ENCODE measurements around the gene MRTFB. TPM values are rescaled to one million over a fixed set of nuclear protein-coding genes. Genes with fewer than 3 reads are reported as not detected.

The MRTFB gene
- total RNA-seq, 1 experiment from 2014 or later, result 90.5 TPM

- in situ Hi-C loops (cut with HindIII; ENCODE audit: low pct_unique_long_range_greater_than_20kb, low sequenced_read_pairs), result no loop called here
- ChIA-PET POLR2A (no interaction called here), CTCF (no interaction called here)
- Histone ChIP-seq H3K4me1 (ENCODE audit: control insufficient read depth, insufficient read depth, low read length) (peaks cover 16% of the 10 kb centered on the region), H3K4me3 (ENCODE audit: low read depth in 2 of 2, low read length in 2 of 2) (no peak overlapping the region), H3K9me3 (ENCODE audit: control insufficient read depth, insufficient read depth, low read depth, low read length) (no peaks in the 10 kb centered on the region), H3K27ac (ENCODE audit: low read length) (no peak overlapping the region), H3K36me3 (ENCODE audit: control insufficient read depth, insufficient read depth, low read length) (peaks cover 3% of the 10 kb centered on the region; the same call in 1 of the 2 replicates), H3K27me3 (ENCODE audit: control insufficient read depth, insufficient read depth, low read length) (no peaks in the 10 kb centered on the region)
- ATAC-seq (no peak), DNase-seq (ENCODE audit: low read depth, low spot score) (no peak)
- intact Hi-C loops (cut with micrococcal nuclease; ENCODE audit: unreplicated experiment), result no loop called here
- TF ChIP-seq POLR2AphosphoS5 (IDR thresholded peaks at IDR 0.05; ENCODE audit: low read depth, low read length) (no peak), SIN3A (IDR thresholded peaks at IDR 0.05; ENCODE audit: borderline replicate concordance, insufficient read depth, low read depth, low read length) (no peak), TCF7L2 (IDR thresholded peaks at IDR 0.05; ENCODE audit: low read depth, low read length) (no peak)
- TF ChIP-seq, protein P1, sequence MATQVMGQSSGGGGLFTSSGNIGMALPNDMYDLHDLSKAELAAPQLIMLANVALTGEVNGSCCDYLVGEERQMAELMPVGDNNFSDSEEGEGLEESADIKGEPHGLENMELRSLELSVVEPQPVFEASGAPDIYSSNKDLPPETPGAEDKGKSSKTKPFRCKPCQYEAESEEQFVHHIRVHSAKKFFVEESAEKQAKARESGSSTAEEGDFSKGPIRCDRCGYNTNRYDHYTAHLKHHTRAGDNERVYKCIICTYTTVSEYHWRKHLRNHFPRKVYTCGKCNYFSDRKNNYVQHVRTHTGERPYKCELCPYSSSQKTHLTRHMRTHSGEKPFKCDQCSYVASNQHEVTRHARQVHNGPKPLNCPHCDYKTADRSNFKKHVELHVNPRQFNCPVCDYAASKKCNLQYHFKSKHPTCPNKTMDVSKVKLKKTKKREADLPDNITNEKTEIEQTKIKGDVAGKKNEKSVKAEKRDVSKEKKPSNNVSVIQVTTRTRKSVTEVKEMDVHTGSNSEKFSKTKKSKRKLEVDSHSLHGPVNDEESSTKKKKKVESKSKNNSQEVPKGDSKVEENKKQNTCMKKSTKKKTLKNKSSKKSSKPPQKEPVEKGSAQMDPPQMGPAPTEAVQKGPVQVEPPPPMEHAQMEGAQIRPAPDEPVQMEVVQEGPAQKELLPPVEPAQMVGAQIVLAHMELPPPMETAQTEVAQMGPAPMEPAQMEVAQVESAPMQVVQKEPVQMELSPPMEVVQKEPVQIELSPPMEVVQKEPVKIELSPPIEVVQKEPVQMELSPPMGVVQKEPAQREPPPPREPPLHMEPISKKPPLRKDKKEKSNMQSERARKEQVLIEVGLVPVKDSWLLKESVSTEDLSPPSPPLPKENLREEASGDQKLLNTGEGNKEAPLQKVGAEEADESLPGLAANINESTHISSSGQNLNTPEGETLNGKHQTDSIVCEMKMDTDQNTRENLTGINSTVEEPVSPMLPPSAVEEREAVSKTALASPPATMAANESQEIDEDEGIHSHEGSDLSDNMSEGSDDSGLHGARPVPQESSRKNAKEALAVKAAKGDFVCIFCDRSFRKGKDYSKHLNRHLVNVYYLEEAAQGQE (IDR thresholded peaks at IDR 0.05; ENCODE audit: insufficient read depth in 1 of 2, low read depth in 2 of 2, low read length in 1 of 2), result no peak
- TF ChIP-seq, protein P2, sequence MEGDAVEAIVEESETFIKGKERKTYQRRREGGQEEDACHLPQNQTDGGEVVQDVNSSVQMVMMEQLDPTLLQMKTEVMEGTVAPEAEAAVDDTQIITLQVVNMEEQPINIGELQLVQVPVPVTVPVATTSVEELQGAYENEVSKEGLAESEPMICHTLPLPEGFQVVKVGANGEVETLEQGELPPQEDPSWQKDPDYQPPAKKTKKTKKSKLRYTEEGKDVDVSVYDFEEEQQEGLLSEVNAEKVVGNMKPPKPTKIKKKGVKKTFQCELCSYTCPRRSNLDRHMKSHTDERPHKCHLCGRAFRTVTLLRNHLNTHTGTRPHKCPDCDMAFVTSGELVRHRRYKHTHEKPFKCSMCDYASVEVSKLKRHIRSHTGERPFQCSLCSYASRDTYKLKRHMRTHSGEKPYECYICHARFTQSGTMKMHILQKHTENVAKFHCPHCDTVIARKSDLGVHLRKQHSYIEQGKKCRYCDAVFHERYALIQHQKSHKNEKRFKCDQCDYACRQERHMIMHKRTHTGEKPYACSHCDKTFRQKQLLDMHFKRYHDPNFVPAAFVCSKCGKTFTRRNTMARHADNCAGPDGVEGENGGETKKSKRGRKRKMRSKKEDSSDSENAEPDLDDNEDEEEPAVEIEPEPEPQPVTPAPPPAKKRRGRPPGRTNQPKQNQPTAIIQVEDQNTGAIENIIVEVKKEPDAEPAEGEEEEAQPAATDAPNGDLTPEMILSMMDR (IDR thresholded peaks at IDR 0.05), result no peak
- no TSS peak for BruUV-seq (replicated peaks)
Observed at GRCh38 chr16:14151256-14152030, 80.3 kb downstream of the MRTFB start.

- CTCF ChIA-PET, result no interaction called here
Observed at GRCh38 chr16:14155572-14156190, 84.6 kb downstream of the MRTFB start.

More at GRCh38 chr16:14155572-14156190, 84.6 kb downstream of the MRTFB start:
- intact Hi-C loops (cut with micrococcal nuclease; ENCODE audit: unreplicated experiment), result no loop called here
- H3K36me3 ChIP-seq (ENCODE audit: control insufficient read depth, insufficient read depth, low read length), result no peaks in the 10 kb centered on the region; the same call in 1 of the 2 replicates
- TF ChIP-seq, protein P2 (IDR thresholded peaks at IDR 0.05), result no peak
- TF ChIP-seq TCF7L2 (IDR thresholded peaks at IDR 0.05; ENCODE audit: low read depth, low read length) (no peak), SIN3A (IDR thresholded peaks at IDR 0.05; ENCODE audit: borderline replicate concordance, insufficient read depth, low read depth, low read length) (no peak), POLR2AphosphoS5 (IDR thresholded peaks at IDR 0.05; ENCODE audit: low read depth, low read length) (no peak)
- TF ChIP-seq, protein P1 (IDR thresholded peaks at IDR 0.05; ENCODE audit: insufficient read depth in 1 of 2, low read depth in 2 of 2, low read length in 1 of 2), result no peak
- H3K9me3 ChIP-seq (ENCODE audit: control insufficient read depth, insufficient read depth, low read depth, low read length), result no peaks in the 10 kb centered on the region
- H3K4me1 ChIP-seq (ENCODE audit: control insufficient read depth, insufficient read depth, low read length), result peaks cover 6% of the 10 kb centered on the region
- in situ Hi-C loops (cut with HindIII; ENCODE audit: low pct_unique_long_range_greater_than_20kb, low sequenced_read_pairs), result no loop called here
- ATAC-seq (peak; percentile 42; the same call in 1 of the 2 replicates), DNase-seq (ENCODE audit: low read depth, low spot score) (no peak)
- H3K27me3 ChIP-seq (ENCODE audit: control insufficient read depth, insufficient read depth, low read length), result no peaks in the 10 kb centered on the region
- BruUV-seq (replicated peaks), result no TSS peak
- POLR2A ChIA-PET, result interaction anchor here (0.7 kb wide), 1 partner anchor 39 kb away, joined by 5 read pairs; no protein-coding TSS in a partner anchor
- no peak overlapping the region for H3K4me3 ChIP-seq (ENCODE audit: low read depth in 2 of 2, low read length in 2 of 2)
- no peak overlapping the region for H3K27ac ChIP-seq (ENCODE audit: low read length)
